GM20431 (cell line): ENCODE measurements around the gene PTCHD1.

Source experiments
- in situ Hi-C: fragments of 300-500 bp; cut with MseI, MboI; formaldehyde crosslinking; loops from one replicate; pipeline ENCODE4 v1.15.0; 2020; ENCODE audit warnings: low sequenced_read_pairs; ENCODE audit not compliant: unreplicated experiment

The PTCHD1 gene

DNA sequence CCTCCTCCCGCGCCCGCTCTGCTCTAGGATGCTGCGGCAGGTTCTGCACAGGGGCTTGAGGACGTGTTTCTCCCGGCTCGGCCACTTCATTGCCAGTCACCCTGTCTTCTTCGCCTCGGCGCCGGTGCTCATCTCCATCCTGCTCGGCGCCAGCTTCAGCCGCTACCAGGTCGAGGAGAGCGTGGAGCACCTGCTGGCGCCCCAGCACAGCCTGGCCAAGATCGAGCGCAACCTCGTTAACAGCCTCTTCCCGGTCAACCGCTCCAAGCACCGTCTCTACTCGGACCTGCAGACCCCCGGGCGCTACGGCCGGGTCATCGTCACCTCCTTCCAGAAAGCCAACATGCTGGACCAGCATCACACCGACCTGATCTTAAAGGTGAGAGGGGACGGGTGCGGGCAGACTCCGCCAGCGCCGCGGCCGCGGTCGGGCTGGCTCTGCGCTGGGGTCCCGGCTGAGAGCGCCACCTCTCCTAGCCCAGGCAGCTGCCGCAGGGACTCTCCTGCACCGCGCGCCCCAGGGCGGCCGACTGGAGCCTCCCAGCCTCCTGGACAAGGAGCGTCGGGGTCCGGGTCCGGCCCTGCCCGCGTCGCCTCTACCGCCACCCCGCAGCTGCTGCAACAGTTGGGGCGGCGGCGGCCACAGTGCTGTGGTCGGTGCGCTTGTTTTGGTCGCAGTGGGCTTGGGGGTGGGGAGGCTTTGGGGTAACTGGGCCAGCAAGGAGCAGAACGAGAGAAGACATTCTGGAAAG, at the start of gene PTCHD1:
Gene PTCHD1, plus strand, starts transcription at position 2 of the 752 bp plus-strand sequence. Its CDS starts 27 bp downstream, at position 29.
- in situ Hi-C loops: no loop called here

- in situ Hi-C loops: no loop called here
Observed at GRCh38 chrX:23286731-23287130, 47.9 kb upstream of the PTCHD1 start.

GRCh38 chrX:23287191-23287725, 47.4 kb upstream of the PTCHD1 start:
- in situ Hi-C loops: no loop called here

- in situ Hi-C loops: no loop called here
Observed at GRCh38 chrX:23292354-23292987, 42.2 kb upstream of the PTCHD1 start.

DNA sequence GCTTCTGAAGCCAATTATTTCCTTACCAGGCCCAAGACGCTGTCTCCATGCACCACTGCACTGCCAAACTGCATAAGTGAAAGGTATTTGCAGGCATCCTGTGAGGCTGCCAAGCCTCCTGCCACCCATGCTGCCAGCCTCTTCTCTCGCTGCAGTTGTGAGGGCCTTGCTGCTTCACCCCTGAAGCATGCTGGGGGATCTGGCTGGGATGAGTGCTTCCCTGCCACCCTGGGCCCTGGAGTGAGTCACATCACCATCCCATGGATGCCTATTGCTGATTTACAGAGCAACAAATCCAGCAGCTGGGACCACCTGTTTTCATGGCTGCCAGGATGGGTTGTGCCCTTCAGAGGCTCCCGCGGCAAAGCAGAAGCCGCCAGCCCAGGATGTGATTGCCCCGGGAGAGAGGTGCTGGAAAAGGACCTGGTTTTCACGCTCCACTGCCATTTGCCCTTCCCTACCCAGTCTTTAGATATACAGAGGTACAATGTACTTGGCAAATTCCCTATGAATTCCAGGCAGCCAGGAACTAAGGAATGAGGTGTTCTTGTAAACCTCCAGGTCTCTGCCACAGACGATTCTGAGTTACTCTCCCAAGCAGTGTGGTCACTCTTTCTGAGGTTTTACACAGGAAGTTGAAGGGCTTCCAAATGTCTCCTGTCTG, 41.5 kb upstream of the PTCHD1 start:
- in situ Hi-C loops: no loop called here

GRCh38 chrX:23304881-23305280, 29.8 kb upstream of the PTCHD1 start:
- in situ Hi-C loops: no loop called here

GRCh38 chrX:23311731-23312130, 22.9 kb upstream of the PTCHD1 start:
- in situ Hi-C loops: no loop called here

DNA sequence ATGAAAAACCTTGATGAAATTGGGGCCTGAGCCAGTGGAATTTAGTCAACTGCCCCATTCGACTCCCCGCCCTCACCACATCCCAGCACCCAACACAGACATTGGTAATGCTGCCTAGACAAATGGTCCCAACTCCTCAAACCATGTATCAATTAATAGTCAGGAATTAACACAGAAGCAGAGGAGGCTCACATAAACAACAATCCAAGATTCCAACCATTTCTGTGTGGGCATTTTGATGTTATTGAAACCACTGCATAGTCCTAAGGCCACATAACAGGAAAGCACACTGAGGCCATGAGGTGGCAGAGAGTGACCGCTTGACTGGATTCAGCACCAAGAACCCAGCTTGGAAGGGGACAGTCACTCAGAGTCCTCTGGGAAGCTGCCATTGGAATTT, 22.5 kb upstream of the PTCHD1 start:
- in situ Hi-C loops: no loop called here

DNA sequence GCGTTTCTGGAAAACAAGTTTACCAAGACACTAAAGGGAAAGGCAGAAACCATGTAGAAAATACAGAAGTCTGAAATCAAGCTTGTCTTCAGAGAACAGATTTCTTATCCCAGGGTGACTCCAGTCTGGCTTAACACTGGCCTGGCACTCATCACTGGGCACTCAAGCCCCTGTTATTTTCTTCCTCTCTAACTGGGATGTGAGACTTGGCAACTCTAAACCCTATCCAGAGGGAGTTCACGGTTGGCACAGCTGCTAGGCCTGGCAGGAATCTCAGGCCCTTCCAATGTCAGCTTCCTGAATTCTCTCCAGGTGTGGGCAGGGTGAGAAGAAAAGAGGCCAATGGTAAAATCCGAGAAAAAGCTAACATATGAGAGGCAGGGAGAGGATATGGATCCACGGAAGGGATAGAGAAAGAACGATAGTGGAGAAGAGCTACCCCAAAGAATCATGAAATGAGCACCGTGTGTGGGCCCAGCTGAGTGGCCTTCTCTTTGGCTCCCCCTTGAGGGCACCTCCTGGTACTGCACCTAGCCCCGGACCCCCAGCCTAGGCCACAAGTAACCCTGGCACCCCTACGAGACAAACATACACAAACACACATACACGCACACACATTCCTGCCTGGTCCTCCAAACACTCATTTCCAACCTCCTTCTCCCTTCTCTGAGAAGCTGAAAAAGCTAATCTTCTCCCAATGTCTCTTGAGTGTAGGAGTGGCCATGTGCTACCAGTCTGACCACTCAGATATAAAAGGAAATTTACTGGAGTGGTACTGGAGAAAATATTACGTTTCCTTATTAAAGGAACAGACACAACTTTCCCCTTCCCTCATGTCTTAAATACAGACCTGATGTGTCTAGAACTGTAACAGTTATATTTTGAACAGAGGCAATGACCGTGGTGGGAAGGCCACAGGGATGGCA, 16.6 kb upstream of the PTCHD1 start:
- in situ Hi-C loops: no loop called here

- in situ Hi-C loops: no loop called here
Observed at GRCh38 chrX:23327104-23327503, 7.5 kb upstream of the PTCHD1 start.

DNA sequence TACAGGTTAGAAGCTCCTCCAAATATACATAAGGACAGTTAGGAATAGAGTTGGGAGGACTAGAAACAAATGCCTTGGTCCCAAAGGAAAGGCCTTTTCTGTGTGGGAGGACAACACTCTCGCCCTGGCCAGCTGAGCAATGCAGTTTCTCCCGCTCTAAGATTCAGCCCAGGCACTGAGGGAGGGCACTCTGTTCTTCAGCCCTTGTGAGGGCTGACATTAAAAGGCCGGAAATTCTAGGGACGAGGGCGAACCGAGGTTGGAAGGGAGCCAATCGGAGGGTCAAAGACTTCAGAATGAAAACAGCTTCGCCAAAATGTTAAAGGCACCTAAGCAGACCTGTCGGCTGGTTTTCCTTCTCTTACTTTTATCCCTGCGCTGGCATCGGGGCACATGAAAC, 2.9 kb upstream of the PTCHD1 start:
- in situ Hi-C loops: no loop called here

GRCh38 chrX:23332101-23332887, 2.4 kb upstream of the PTCHD1 start:
- in situ Hi-C loops: no loop called here

GRCh38 chrX:23332888-23333821, 1.5 kb upstream of the PTCHD1 start:
- in situ Hi-C loops: no loop called here

DNA sequence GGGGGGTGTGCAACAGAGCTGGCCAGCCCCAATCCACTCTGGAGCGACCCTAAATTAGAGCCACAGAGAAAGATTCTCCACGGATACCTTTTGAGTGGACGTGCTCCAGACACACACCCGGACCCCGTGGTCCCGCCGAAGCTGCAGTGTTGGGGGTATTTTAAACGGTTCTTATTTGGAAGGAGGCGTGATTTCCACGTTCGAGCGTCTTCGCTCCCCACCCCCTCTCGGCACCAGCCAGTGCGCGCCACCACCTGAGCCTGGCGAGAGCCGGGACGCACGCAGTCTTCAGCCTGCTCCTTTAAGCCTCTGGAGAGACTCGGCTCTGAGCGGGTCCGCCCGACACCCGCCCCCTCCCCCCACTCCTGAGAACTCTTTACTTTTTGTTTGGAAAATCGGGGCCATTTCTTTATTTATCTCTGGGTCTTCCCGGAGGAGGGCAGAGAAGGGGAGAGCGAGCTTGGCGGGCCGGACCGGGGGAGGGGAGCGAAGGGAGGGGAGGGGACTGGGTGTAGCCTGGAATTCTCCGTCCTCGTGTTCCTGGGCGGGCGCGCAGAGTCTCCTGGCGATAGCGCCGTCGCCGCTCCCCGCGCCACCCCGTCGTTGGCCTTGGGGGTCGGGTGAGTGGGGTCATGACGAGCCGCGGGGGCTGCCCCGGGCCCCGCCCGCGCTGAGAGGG, 668 bp upstream of the PTCHD1 start:
- in situ Hi-C loops: no loop called here

- in situ Hi-C loops: no loop called here
Observed at GRCh38 chrX:23334521-23334847, 165 bp upstream of the PTCHD1 start.

DNA sequence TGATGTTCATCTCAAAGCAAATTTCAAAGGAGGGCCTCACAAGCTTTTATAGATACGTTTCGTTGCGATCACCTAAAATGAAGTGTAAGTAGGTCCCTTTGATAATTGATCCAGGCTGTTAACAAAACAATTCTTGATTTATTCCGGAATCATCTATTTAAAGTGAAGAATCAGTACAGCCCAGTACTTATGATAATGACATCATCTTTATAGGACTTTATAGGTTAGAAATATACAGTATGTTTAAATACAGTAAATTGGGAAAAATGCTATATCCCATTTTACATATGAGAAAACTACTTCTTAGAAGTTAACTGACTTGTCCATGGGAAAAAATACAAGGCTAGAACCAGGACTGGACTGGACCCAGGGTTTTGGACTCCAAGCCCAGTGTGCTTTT, 3.7 kb downstream of the PTCHD1 start:
- in situ Hi-C loops: no loop called here

- in situ Hi-C loops: no loop called here
Observed at GRCh38 chrX:23341452-23341851, 6.8 kb downstream of the PTCHD1 start.
